Trophoblast cell (in vitro differentiated cells and primary cell): ENCODE data around the gene LIF.

Source experiments
- DNase-seq, 2 donors: peaks; one replicate each; pipeline ENCODE4 v3.0.0-alpha.2; 2016
- H2AFZ ChIP-seq: 2 replicates; pipeline ENCODE4 v1.6.1; 2013; ENCODE audit warnings: low read length, moderate library complexity, mild to moderate bottlenecking; ENCODE audit not compliant: insufficient read depth, poor library complexity
- H2AK5ac ChIP-seq: 2 replicates; pipeline ENCODE4 v1.6.1; 2013; ENCODE audit warnings: mild to moderate bottlenecking, low read length
- H2BK120ac ChIP-seq: 2 replicates; pipeline ENCODE4 v1.6.1; 2013; ENCODE audit warnings: low read length, mild to moderate bottlenecking, moderate library complexity; ENCODE audit not compliant: insufficient read depth, poor library complexity
- H2BK12ac ChIP-seq: 2 replicates; pipeline ENCODE4 v1.6.1; 2013; ENCODE audit warnings: mild to moderate bottlenecking, low read length, moderate library complexity
- H2BK5ac ChIP-seq: 2 replicates; pipeline ENCODE4 v1.6.1; 2013; ENCODE audit warnings: low read length, low read depth, moderate library complexity, mild to moderate bottlenecking; ENCODE audit not compliant: poor library complexity
- H3K14ac ChIP-seq: 2 replicates; pipeline ENCODE4 v1.6.1; 2013; ENCODE audit warnings: mild to moderate bottlenecking, low read length
- H3K18ac ChIP-seq: 2 replicates; pipeline ENCODE4 v1.6.1; 2013; ENCODE audit warnings: mild to moderate bottlenecking, low read length
- H3K23ac ChIP-seq: 2 replicates; pipeline ENCODE4 v1.6.1; 2013; ENCODE audit warnings: low read length
- H3K27ac ChIP-seq: 2 replicates; pipeline ENCODE4 v1.5.1; 2013; ENCODE audit warnings: low read depth, mild to moderate bottlenecking, inconsistent platforms, low read length, moderate library complexity
- H3K27me3 ChIP-seq: 2 replicates; pipeline ENCODE4 v1.6.1; 2013; ENCODE audit warnings: inconsistent platforms, mild to moderate bottlenecking, low read length, moderate library complexity; ENCODE audit not compliant: insufficient read depth
- H3K36me3 ChIP-seq, 2 experiments: 1 replicate in 1 of 2; 2 replicates in 1 of 2; pipeline ENCODE4 v1.6.1; 2013; ENCODE audit warnings: low read length in 2 of 2, mild to moderate bottlenecking in 2 of 2, moderate library complexity in 1 of 2; ENCODE audit not compliant: insufficient read depth in 2 of 2, control insufficient read depth in 1 of 2
- H3K4ac ChIP-seq: 2 replicates; pipeline ENCODE4 v1.6.1; 2013; ENCODE audit warnings: low read depth, mild to moderate bottlenecking, low read length, moderate library complexity
- H3K4me1 ChIP-seq, 2 experiments: 1 replicate in 1 of 2; 2 replicates in 1 of 2; pipeline ENCODE4 v1.6.1; 2013; ENCODE audit warnings: low read length in 2 of 2, mild to moderate bottlenecking in 2 of 2, moderate library complexity in 1 of 2; ENCODE audit not compliant: insufficient read depth in 2 of 2, control insufficient read depth in 1 of 2
- H3K4me2 ChIP-seq: 2 replicates; pipeline ENCODE4 v1.6.1; 2013; ENCODE audit warnings: inconsistent platforms, mild to moderate bottlenecking, low read length, moderate library complexity
- H3K4me3 ChIP-seq: 2 replicates; pipeline ENCODE4 v1.5.1; 2013; ENCODE audit warnings: mild to moderate bottlenecking, low read depth, low read length, inconsistent platforms
- H3K79me1 ChIP-seq: one replicate; pipeline ENCODE4 v1.6.1; 2013; ENCODE audit warnings: low read length
- H3K79me2 ChIP-seq: 2 replicates; pipeline ENCODE4 v1.6.1; 2013; ENCODE audit warnings: low read length, mild to moderate bottlenecking; ENCODE audit not compliant: control insufficient read depth, insufficient read depth, poor library complexity
- H3K9ac ChIP-seq: 2 replicates; pipeline ENCODE4 v1.6.1; 2013; ENCODE audit warnings: mild to moderate bottlenecking, low read length
- H3K9me3 ChIP-seq: 2 replicates; pipeline ENCODE4 v1.6.1; 2013; ENCODE audit warnings: low read depth, mild to moderate bottlenecking, control low read depth, inconsistent platforms, low read length; ENCODE audit not compliant: insufficient read depth
- H4K12ac ChIP-seq: 2 replicates; pipeline ENCODE4 v1.6.1; 2013; ENCODE audit warnings: low read depth, mild to moderate bottlenecking, low read length, moderate library complexity
- H4K8ac ChIP-seq: 2 replicates; pipeline ENCODE4 v1.6.1; 2013; ENCODE audit warnings: low read depth, mild to moderate bottlenecking, low read length, moderate library complexity
- H4K91ac ChIP-seq: one replicate; pipeline ENCODE4 v1.6.1; 2013; ENCODE audit warnings: low read depth, mild to moderate bottlenecking, low read length, moderate library complexity
- WGBS: extraction: QIAGEN DNeasy Blood & Tissue Kit; methylation state at CpG from one replicate; pipeline ENCODE4 v1.1.7; 2013; ENCODE audit warnings: missing lambda C conversion rate; ENCODE audit not compliant: insufficient read length, insufficient coverage; ENCODE audit errors: extremely low coverage; 5-methylcytosine and 5-hydroxymethylcytosine counted together

LIF gene

GRCh38 chr22:30193031-30193775 lies 53.4 kb downstream of the LIF start:
- Histone ChIP-seq H4K8ac (no peak overlapping the region), H3K27ac (no peak overlapping the region), H3K23ac (no peak overlapping the region), H4K12ac (no peak overlapping the region), H2BK12ac (no peak overlapping the region), H3K9me3 (no peaks in the 10 kb centered on the region), H4K91ac (no peak overlapping the region), H2AFZ (no peak overlapping the region), H3K79me2 (no peaks in the 10 kb centered on the region), H3K4me3 (no peak overlapping the region), H3K36me3 (no peaks in the 10 kb centered on the region), H3K18ac (no peak overlapping the region), H3K79me1 (no peaks in the 10 kb centered on the region), H3K4me1 (peaks cover 7 to 15% of the 10 kb centered on the region in 2 experiments), H3K9ac (no peak overlapping the region), H3K4ac (no peak overlapping the region), H3K4me2 (no peak overlapping the region), H2AK5ac (no peak overlapping the region), H3K14ac (no peak overlapping the region), H2BK120ac (no peak overlapping the region), H2BK5ac (no peak overlapping the region), H3K27me3 (no peaks in the 10 kb centered on the region)
- WGBS = no CpG with 5 or more reads among the region's 3 CpGs
- no peak for DNase-seq

GRCh38 chr22:30192427-30192826 lies 54.1 kb downstream of the LIF start:
- Histone ChIP-seq H4K8ac (no peak overlapping the region), H3K4me1 (peaks cover 7 to 15% of the 10 kb centered on the region in 2 experiments), H3K9me3 (no peaks in the 10 kb centered on the region), H3K14ac (no peak overlapping the region), H3K27ac (no peak overlapping the region), H3K9ac (no peak overlapping the region), H3K4ac (no peak overlapping the region), H3K18ac (no peak overlapping the region), H2AFZ (no peak overlapping the region), H2BK5ac (no peak overlapping the region), H3K4me2 (no peak overlapping the region), H2AK5ac (no peak overlapping the region), H3K4me3 (no peak overlapping the region), H3K36me3 (no peaks in the 10 kb centered on the region), H3K23ac (no peak overlapping the region), H2BK120ac (no peak overlapping the region), H2BK12ac (no peak overlapping the region), H3K27me3 (no peaks in the 10 kb centered on the region), H4K12ac (no peak overlapping the region), H3K79me2 (no peaks in the 10 kb centered on the region), H4K91ac (no peak overlapping the region), H3K79me1 (no peaks in the 10 kb centered on the region)
- no CpG with 5 or more reads among the region's 1 CpG for WGBS
- DNase-seq = no peak

GRCh38 chr22:30191040-30191701 lies 55.4 kb downstream of the LIF start:
- WGBS = no CpG with 5 or more reads among the region's 3 CpGs
- no peak overlapping the region for H2AFZ ChIP-seq
- H2BK5ac ChIP-seq = no peak overlapping the region
- H3K9ac ChIP-seq = no peak overlapping the region
- H2BK12ac ChIP-seq = no peak overlapping the region
- no peak overlapping the region for H3K4ac ChIP-seq
- no peak overlapping the region for H3K18ac ChIP-seq
- no peak overlapping the region for H3K4me2 ChIP-seq
- no peak overlapping the region for H2BK120ac ChIP-seq
- no peak for DNase-seq
- no peak overlapping the region for H3K27ac ChIP-seq
- H3K9me3 ChIP-seq = no peaks in the 10 kb centered on the region
- H3K4me1 ChIP-seq = peaks cover 4 to 7% of the 10 kb centered on the region in 2 experiments
- no peak overlapping the region for H2AK5ac ChIP-seq
- no peaks in the 10 kb centered on the region for H3K36me3 ChIP-seq
- no peak overlapping the region for H3K14ac ChIP-seq
- no peak overlapping the region for H4K12ac ChIP-seq
- no peak overlapping the region for H3K4me3 ChIP-seq
- no peaks in the 10 kb centered on the region for H3K27me3 ChIP-seq
- H4K8ac ChIP-seq = no peak overlapping the region
- H4K91ac ChIP-seq = no peak overlapping the region
- H3K79me2 ChIP-seq = no peaks in the 10 kb centered on the region
- no peak overlapping the region for H3K23ac ChIP-seq
- H3K79me1 ChIP-seq = no peaks in the 10 kb centered on the region

GRCh38 chr22:30190574-30190973 lies 56.0 kb downstream of the LIF start:
- Histone ChIP-seq H3K9me3 (no peaks in the 10 kb centered on the region), H3K4me1 (peaks cover 0 to 2% of the 10 kb centered on the region in 2 experiments), H3K4me2 (no peak overlapping the region), H3K27ac (no peak overlapping the region), H3K14ac (no peak overlapping the region), H3K18ac (no peak overlapping the region), H2AK5ac (no peak overlapping the region), H3K9ac (no peak overlapping the region), H3K4me3 (no peak overlapping the region), H3K23ac (no peak overlapping the region), H2BK12ac (no peak overlapping the region), H3K79me2 (no peaks in the 10 kb centered on the region), H2BK120ac (no peak overlapping the region), H2AFZ (no peak overlapping the region), H2BK5ac (no peak overlapping the region), H4K12ac (no peak overlapping the region), H4K91ac (no peak overlapping the region), H3K79me1 (no peaks in the 10 kb centered on the region), H4K8ac (no peak overlapping the region), H3K27me3 (no peaks in the 10 kb centered on the region), H3K4ac (no peak overlapping the region), H3K36me3 (no peaks in the 10 kb centered on the region)
- no CpG with 5 or more reads among the region's 1 CpG for WGBS
- no peak for DNase-seq
